ENCODE measurements around the gene TEAD1.

Gene TEAD1

DNA sequence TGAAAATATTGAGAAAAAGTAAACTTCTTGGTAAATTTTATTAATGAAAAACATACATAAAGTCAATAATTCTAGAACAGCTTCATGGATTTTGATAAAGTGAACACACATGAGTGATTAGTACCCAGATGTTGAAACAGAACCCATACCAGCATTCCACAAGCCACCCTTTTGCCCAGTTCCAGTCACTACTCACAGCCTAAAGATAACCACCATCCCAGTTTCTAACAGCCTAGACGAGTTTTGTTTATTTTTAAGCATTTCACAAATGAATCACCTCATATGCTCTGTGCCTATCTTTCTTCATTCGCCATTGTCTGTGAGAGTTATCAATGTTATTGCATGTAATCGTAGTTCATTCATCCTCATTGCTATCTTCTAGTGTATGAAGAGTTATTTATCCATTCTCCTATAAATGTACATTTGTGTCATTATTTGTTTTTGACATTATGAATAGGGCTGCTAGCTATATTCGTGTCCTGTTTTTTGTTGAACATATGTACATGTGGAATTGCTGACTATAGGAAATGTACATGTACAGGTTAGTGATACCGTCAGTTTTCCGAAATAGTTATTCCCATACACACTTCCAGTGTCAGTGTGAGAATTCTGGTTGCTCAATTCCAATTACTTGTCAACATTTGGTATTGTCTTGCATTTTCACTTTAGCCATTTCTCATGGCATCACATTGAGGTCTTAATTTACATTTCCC is 44.5 kb upstream of the TEAD1 start:
- TF ChIP-seq, protein P1, sequence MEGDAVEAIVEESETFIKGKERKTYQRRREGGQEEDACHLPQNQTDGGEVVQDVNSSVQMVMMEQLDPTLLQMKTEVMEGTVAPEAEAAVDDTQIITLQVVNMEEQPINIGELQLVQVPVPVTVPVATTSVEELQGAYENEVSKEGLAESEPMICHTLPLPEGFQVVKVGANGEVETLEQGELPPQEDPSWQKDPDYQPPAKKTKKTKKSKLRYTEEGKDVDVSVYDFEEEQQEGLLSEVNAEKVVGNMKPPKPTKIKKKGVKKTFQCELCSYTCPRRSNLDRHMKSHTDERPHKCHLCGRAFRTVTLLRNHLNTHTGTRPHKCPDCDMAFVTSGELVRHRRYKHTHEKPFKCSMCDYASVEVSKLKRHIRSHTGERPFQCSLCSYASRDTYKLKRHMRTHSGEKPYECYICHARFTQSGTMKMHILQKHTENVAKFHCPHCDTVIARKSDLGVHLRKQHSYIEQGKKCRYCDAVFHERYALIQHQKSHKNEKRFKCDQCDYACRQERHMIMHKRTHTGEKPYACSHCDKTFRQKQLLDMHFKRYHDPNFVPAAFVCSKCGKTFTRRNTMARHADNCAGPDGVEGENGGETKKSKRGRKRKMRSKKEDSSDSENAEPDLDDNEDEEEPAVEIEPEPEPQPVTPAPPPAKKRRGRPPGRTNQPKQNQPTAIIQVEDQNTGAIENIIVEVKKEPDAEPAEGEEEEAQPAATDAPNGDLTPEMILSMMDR (IDR thresholded peaks at IDR 0.05; ENCODE audit: low read depth, low read length) = no peak
- Histone ChIP-seq H3K4me3 (ENCODE audit: low read depth, low read length) (no peak overlapping the region), H3K4me1 (no peaks in the 10 kb centered on the region), H3K9me3 (no peaks in the 10 kb centered on the region), H3K36me3 (no peaks in the 10 kb centered on the region), H3K27me3 (no peaks in the 10 kb centered on the region)
- no peak for DNase-seq

DNA sequence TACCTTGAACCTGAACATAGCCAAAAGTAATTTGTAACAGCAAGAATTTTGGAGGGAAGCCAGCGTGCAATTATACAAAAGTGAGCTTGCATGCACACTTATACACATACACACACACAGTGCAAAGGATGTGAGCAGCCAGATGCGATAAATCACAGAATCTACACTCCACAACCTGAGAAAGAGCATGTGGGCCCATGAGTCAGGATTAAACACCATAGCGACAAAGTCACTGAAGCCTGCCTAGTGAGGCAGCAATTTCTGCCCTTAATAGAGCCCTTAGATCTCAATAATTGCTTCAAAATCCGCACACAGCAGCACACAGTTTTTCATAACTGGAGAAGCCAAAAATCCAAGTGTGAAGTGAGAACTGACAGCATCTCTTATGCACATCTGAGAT is 42.6 kb upstream of the TEAD1 start:
- no peaks in the 10 kb centered on the region for H3K27me3 ChIP-seq
- no peaks in the 10 kb centered on the region for H3K4me1 ChIP-seq
- H3K9me3 ChIP-seq = no peaks in the 10 kb centered on the region
- no peak overlapping the region for H3K4me3 ChIP-seq (ENCODE audit: low read depth, low read length)
- no peak for DNase-seq
- no peaks in the 10 kb centered on the region for H3K36me3 ChIP-seq
- TF ChIP-seq, protein P1 (IDR thresholded peaks at IDR 0.05; ENCODE audit: low read depth, low read length) = no peak

DNA sequence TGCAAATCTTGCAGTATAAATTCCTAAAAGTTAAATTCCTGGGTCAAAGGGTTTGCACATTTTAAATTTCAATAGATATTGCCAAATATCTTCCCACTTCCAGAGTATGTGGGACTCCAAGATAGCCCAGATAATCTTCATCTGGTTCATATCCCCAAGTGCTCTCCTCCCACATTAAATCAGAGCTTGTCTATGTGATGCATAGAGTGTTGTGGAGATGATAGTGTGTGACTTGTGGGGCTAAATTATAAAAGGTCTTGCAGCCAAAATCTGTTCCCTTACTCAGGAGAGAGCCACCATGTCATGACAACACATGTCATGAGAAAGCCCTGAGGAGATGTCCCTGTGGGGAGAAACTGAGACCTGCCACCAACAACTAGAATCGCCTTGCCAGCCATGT is 39.9 kb upstream of the TEAD1 start:
- Histone ChIP-seq H3K4me1 (no peaks in the 10 kb centered on the region), H3K36me3 (no peaks in the 10 kb centered on the region), H3K9me3 (no peaks in the 10 kb centered on the region), H3K27me3 (no peaks in the 10 kb centered on the region), H3K4me3 (ENCODE audit: low read depth, low read length) (no peak overlapping the region)
- no peak for DNase-seq
- TF ChIP-seq, protein P1 (IDR thresholded peaks at IDR 0.05; ENCODE audit: low read depth, low read length) = no peak

DNA sequence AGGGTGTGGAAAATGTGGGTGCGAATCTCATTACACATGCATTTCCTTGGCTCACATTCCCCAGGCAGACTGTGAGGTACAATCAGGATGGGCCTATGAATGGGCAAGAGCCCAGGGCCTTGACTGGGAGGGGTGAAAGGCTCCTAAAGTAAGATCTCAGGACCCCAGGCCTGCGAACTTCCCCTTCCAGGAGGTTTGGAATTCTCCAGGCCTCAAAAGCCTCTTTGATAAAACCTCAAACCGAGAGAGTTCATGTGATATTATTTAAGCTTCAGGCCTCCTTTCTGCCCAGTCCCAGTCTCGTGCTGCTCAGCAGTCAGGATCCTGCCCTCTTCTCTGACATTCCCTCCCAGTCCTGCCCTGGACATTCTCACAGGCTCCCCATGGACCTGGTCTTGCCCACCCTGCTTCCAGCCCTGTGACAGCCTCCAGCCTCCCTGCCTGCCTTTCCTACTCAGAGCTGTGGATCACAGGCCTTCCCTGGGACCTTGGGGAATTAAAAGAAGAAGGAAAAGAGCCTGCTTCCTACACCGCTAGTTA is 37.3 kb upstream of the TEAD1 start:
- no peaks in the 10 kb centered on the region for H3K36me3 ChIP-seq
- no peaks in the 10 kb centered on the region for H3K4me1 ChIP-seq
- DNase-seq = no peak
- no peaks in the 10 kb centered on the region for H3K27me3 ChIP-seq
- TF ChIP-seq, protein P1 (IDR thresholded peaks at IDR 0.05; ENCODE audit: low read depth, low read length) = no peak
- H3K9me3 ChIP-seq = no peaks in the 10 kb centered on the region
- H3K4me3 ChIP-seq (ENCODE audit: low read depth, low read length) = no peak overlapping the region

DNA sequence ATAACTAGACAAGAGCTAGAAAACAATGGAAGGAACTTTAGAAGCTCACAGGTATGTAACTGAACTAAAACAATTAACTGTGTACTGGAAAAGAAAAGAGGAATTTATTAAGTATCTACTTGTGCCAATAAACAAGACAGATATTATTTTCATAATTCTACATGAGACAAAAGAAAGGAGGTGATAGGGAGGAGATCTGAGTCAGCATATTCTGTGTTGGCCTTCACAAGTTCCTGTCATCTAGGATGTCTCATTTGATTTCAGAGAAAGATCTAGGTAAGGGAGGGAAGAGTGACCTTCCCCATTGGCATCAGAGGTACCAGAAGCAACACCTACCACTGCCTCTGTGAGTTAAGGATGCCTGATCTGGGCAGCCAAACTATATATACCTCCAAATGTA is 34.8 kb upstream of the TEAD1 start:
- no peak for DNase-seq
- Histone ChIP-seq H3K4me1 (no peaks in the 10 kb centered on the region), H3K9me3 (no peaks in the 10 kb centered on the region), H3K27me3 (no peaks in the 10 kb centered on the region), H3K4me3 (ENCODE audit: low read depth, low read length) (no peak overlapping the region), H3K36me3 (no peaks in the 10 kb centered on the region)
- TF ChIP-seq, protein P1 (IDR thresholded peaks at IDR 0.05; ENCODE audit: low read depth, low read length) = no peak

DNA sequence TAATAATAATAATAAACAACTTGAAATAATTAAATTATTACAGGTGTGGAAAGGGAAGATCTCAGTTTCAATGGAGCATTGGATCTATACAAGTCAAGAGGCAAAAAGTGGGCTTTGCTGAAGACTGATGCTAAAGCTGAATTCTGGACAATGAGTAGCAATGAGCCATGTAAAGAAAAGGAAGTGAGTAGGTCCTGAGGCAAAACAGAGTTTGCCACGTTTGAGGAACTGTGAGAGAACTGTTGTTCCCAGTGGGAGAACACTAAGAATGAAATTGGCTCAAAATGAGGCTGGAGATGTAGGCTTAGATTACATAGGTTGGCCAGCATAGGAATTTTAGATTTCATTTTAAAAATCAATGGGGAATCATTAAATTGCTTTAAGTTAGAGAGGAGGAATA is 33.9 kb upstream of the TEAD1 start:
- Histone ChIP-seq H3K4me3 (ENCODE audit: low read depth, low read length) (no peak overlapping the region), H3K27me3 (no peaks in the 10 kb centered on the region), H3K4me1 (no peaks in the 10 kb centered on the region), H3K36me3 (no peaks in the 10 kb centered on the region), H3K9me3 (no peaks in the 10 kb centered on the region)
- TF ChIP-seq, protein P1 (IDR thresholded peaks at IDR 0.05; ENCODE audit: low read depth, low read length) = no peak
- DNase-seq = no peak

Data from BE2C (cell line).